Neural progenitor cell (in vitro differentiated cells): ENCODE results near the gene ANKRD28. TPM values are rescaled to one million over a fixed set of nuclear protein-coding genes. Genes with fewer than 3 reads are reported as not detected.

Source experiments
- DNase-seq: peaks from one replicate; pipeline ENCODE4 v3.0.0-alpha.2; 2016; ENCODE audit warnings: low spot score
- H2AFZ ChIP-seq: fragments of 200-600 bp; sonication (generic); replicated peaks from 2 replicates; pipeline ENCODE4 v1.6.1; 2016; ENCODE audit warnings: antibody characterized with exemption
- H3F3A ChIP-seq: fragments of 200-600 bp; sonication (generic); 2 replicates; pipeline ENCODE4 v1.6.1; 2016; ENCODE audit warnings: antibody characterized with exemption, low read depth
- H3K27ac ChIP-seq: fragments of 200-600 bp; sonication (generic); 2 replicates; pipeline ENCODE4 v1.5.1; 2016; ENCODE audit warnings: mild to moderate bottlenecking
- H3K27me3 ChIP-seq: fragments of 200-600 bp; sonication (generic); 2 replicates; pipeline ENCODE4 v1.6.1; 2016; ENCODE audit warnings: mild to moderate bottlenecking, moderate library complexity
- H3K36me3 ChIP-seq: fragments of 200-600 bp; sonication (generic); 2 replicates; pipeline ENCODE4 v1.5.1; 2016
- H3K4me1 ChIP-seq: fragments of 200-600 bp; sonication (generic); 2 replicates; pipeline ENCODE4 v1.6.1; 2016; ENCODE audit warnings: mixed run types
- H3K4me2 ChIP-seq: fragments of 200-600 bp; sonication (generic); 2 replicates; pipeline ENCODE4 v1.6.1; 2016
- H3K4me3 ChIP-seq: fragments of 200-600 bp; sonication (generic); 2 replicates; pipeline ENCODE4 v1.5.1; 2016
- H3K79me2 ChIP-seq: fragments of 200-600 bp; sonication (generic); 2 replicates; pipeline ENCODE4 v1.6.1; 2016; ENCODE audit warnings: low read depth
- H3K9ac ChIP-seq: fragments of 200-600 bp; sonication (generic); 2 replicates; pipeline ENCODE4 v1.6.1; 2016
- H3K9me3 ChIP-seq: fragments of 200-600 bp; sonication (generic); 2 replicates; pipeline ENCODE4 v1.5.1; 2016; ENCODE audit warnings: low read depth
- H4K20me1 ChIP-seq: fragments of 200-600 bp; sonication (generic); 2 replicates; pipeline ENCODE4 v1.6.1; 2016; ENCODE audit warnings: low read depth
- H3K27ac Mint-ChIP-seq: 3 replicates; pipeline ENCODE4 v1.8.0; 2021; ENCODE audit warnings: mixed read lengths
- H3K27me3 Mint-ChIP-seq: 2 replicates; pipeline ENCODE4 v1.8.0; 2022; ENCODE audit warnings: low read depth, mild to moderate bottlenecking, inconsistent platforms, moderate library complexity, mixed read lengths; ENCODE audit not compliant: insufficient read depth
- H3K36me3 Mint-ChIP-seq: 3 replicates; pipeline ENCODE4 v1.8.0; 2021; ENCODE audit warnings: mixed read lengths
- H3K4me1 Mint-ChIP-seq: 3 replicates; pipeline ENCODE4 v1.8.0; 2021; ENCODE audit warnings: mixed read lengths
- H3K4me3 Mint-ChIP-seq: 3 replicates; pipeline ENCODE4 v1.8.0; 2021; ENCODE audit warnings: mild to moderate bottlenecking, moderate library complexity, mixed read lengths
- H3K9me3 Mint-ChIP-seq: 3 replicates; pipeline ENCODE4 v1.8.0; 2020; ENCODE audit warnings: mixed read lengths
- CTCF ChIP-seq: fragments of 200-600 bp; sonication (generic); IDR thresholded peaks from 2 replicates; pipeline ENCODE4 v1.5.1; 2017; ENCODE audit warnings: antibody characterized with exemption, mild to moderate bottlenecking
- EZH2 ChIP-seq: fragments of 200-600 bp; sonication (generic); IDR thresholded peaks from 2 replicates; pipeline ENCODE4 v1.6.1; 2017; ENCODE audit warnings: antibody characterized with exemption, mild to moderate bottlenecking, moderate library complexity
- EZH2phosphoT487 ChIP-seq: fragments of 200-600 bp; sonication (generic); IDR thresholded peaks from 2 replicates; pipeline ENCODE4 v1.6.1; 2017; ENCODE audit warnings: antibody characterized with exemption
- total RNA-seq: library from RNA; depleted of rRNA; stranded (reverse); fragments of >200 nt; gene quantifications from 2 replicates; pipeline ENCODE4 v1.2.3, GENCODE V29; 2015; ENCODE audit warnings: low replicate concordance

Gene ANKRD28
- total RNA-seq, 1 donor from 2014 or later, result 36.4 TPM

GRCh38 chr3:15787526-15787925 lies 10.3 kb downstream of the ANKRD28 start:
- H3F3A ChIP-seq, result no peaks in the 10 kb centered on the region
- peaks cover 24% of the 10 kb centered on the region for H3K36me3 Mint-ChIP-seq
- H3K27ac ChIP-seq, result no peak overlapping the region
- H3K27me3 Mint-ChIP-seq, result no peaks in the 10 kb centered on the region
- no peak for DNase-seq
- H3K4me3 ChIP-seq, result no peak overlapping the region
- H3K27me3 ChIP-seq, result no peaks in the 10 kb centered on the region
- H3K9ac ChIP-seq, result no peak overlapping the region
- no peak overlapping the region for H3K27ac Mint-ChIP-seq
- no peaks in the 10 kb centered on the region for H3K4me1 Mint-ChIP-seq
- no peak overlapping the region for H2AFZ ChIP-seq
- TF ChIP-seq EZH2 (no peak), CTCF (no peak), EZH2phosphoT487 (no peak)
- no peaks in the 10 kb centered on the region for H4K20me1 ChIP-seq
- no peak overlapping the region for H3K4me2 ChIP-seq
- H3K4me3 Mint-ChIP-seq, result no peak overlapping the region
- H3K9me3 ChIP-seq, result no peaks in the 10 kb centered on the region
- H3K36me3 ChIP-seq, result no peaks in the 10 kb centered on the region
- no peaks in the 10 kb centered on the region for H3K4me1 ChIP-seq
- peaks cover 17% of the 10 kb centered on the region for H3K79me2 ChIP-seq
- peaks cover 24% of the 10 kb centered on the region for H3K9me3 Mint-ChIP-seq

GRCh38 chr3:15783361-15783969 lies 14.3 kb downstream of the ANKRD28 start:
- peaks cover 3% of the 10 kb centered on the region for H3K4me1 ChIP-seq
- H3K27me3 Mint-ChIP-seq, result no peaks in the 10 kb centered on the region
- H3K27ac Mint-ChIP-seq, result no peak overlapping the region
- peaks cover 27% of the 10 kb centered on the region for H3K79me2 ChIP-seq
- no peaks in the 10 kb centered on the region for H3K4me1 Mint-ChIP-seq
- no peaks in the 10 kb centered on the region for H3K36me3 Mint-ChIP-seq
- H3K4me3 Mint-ChIP-seq, result no peak overlapping the region
- H3K4me2 ChIP-seq, result no peak overlapping the region
- H3K27me3 ChIP-seq, result no peaks in the 10 kb centered on the region
- no peak for DNase-seq
- H4K20me1 ChIP-seq, result no peaks in the 10 kb centered on the region
- H3K9me3 Mint-ChIP-seq, result no peaks in the 10 kb centered on the region
- no peak overlapping the region for H3K4me3 ChIP-seq
- no peak overlapping the region for H2AFZ ChIP-seq
- no peak overlapping the region for H3K27ac ChIP-seq
- no peaks in the 10 kb centered on the region for H3K9me3 ChIP-seq
- TF ChIP-seq EZH2 (no peak), EZH2phosphoT487 (no peak), CTCF (no peak)
- H3K36me3 ChIP-seq, result no peaks in the 10 kb centered on the region
- H3F3A ChIP-seq, result peaks cover 5% of the 10 kb centered on the region
- no peak overlapping the region for H3K9ac ChIP-seq

- Histone ChIP-seq H3K27me3 (no peaks in the 10 kb centered on the region), H3K4me3 (no peak overlapping the region), H3K4me2 (no peak overlapping the region), H3K9me3 (no peaks in the 10 kb centered on the region), H3K4me1 (peaks cover 6% of the 10 kb centered on the region), H3K27ac (no peak overlapping the region), H3F3A (peaks cover 5% of the 10 kb centered on the region), H3K79me2 (peaks cover 27% of the 10 kb centered on the region), H3K36me3 (no peaks in the 10 kb centered on the region), H2AFZ (no peak overlapping the region), H4K20me1 (no peaks in the 10 kb centered on the region), H3K9ac (no peak overlapping the region)
- no peak for TF ChIP-seq EZH2
- no peak for TF ChIP-seq EZH2phosphoT487
- no peak for TF ChIP-seq CTCF
- Mint-ChIP-seq H3K9me3 (no peaks in the 10 kb centered on the region), H3K4me1 (no peaks in the 10 kb centered on the region), H3K4me3 (no peak overlapping the region), H3K27me3 (peaks cover 2% of the 10 kb centered on the region), H3K27ac (no peak overlapping the region), H3K36me3 (no peaks in the 10 kb centered on the region)
- DNase-seq, result no peak
These were observed 15.3 kb downstream of the ANKRD28 start for GRCh38 chr3:15782429-15782828.
